GM19463 (cell line): Measurements from ENCODE around the gene POLR2B.
"Not testable (repeated sequence)": the region's sequence is repeated elsewhere in the genome, so short reads cannot be mapped to it uniquely, and the experiment has no call there.

Experiments used
- ATAC-seq: cut with Tn5 transposase; IDR thresholded peaks from one replicate; pipeline ENCODE4 v1.9.1; 2021; ENCODE audit warnings: mild to moderate bottlenecking, moderate library complexity; ENCODE audit not compliant: unreplicated experiment

POLR2B gene

GRCh38 chr4:56986192-56986591 lies 7.5 kb downstream of the POLR2B start:
- ATAC-seq: no peak

GRCh38 chr4:56986952-56987351 lies 8.3 kb downstream of the POLR2B start:
- ATAC-seq: no peak

GRCh38 chr4:56990109-56990905 lies 11.6 kb downstream of the POLR2B start:
- ATAC-seq: no peak

DNA sequence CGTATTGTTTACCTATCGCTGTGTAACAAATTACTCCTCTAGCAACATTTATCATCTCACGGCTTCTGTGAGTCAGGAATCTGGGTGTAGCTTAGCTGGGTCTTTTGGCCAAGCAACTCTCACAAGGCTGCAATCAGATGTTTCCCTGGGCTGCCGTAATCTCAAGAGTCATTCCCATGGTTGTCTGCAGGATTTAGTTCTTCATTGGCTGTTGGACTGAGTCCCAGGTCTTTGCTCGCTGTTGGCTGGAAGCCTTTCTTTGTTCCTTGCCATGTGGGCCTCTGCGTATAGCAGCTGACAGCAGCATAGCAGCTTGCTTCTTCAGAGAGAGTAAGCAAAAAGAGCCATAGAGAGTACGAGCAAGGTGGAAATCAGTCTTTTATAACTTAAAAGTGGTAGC lies 16.8 kb downstream of the POLR2B start:
- no peak for ATAC-seq

DNA sequence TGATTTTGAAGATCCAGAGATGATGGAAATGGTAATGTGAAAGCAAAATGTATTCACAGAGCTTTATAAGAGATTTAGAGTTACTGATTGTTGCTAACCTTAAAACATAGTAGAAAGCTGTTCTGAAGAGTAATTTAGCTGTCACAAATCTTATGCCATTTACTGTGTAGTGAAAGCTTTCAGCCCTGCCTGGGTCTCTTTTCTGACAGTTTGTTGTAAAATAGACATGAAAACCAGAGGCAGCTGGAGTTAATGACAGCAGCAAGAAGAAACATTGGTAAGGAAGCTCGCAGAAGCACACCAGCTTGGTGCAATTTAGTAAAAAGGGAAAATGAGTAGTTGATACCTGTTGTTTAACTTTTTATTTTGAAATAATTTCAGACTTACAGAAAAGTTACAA lies 21.1 kb downstream of the POLR2B start:
- no peak for ATAC-seq

GRCh38 chr4:57013543-57014120 lies 34.9 kb downstream of the POLR2B start:
- no peak for ATAC-seq

DNA sequence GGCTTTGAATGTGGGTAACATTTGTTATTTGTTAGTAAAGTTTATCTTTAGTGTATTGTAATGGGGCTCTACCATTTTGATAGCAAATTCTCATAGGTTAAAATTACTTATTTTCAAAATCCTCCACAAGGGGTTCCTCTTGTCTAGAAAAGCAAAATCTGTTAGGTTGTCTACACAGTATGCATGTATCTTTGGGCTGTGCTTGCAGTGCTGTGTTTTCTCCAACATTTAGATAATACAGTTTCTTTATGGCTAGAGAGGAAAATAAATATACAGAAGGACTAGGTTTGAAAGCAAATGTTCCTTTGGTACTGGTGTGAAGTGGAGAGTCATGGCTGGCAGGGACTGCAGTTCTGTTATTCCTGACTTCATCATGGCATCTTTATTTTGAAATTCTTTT lies 40.3 kb downstream of the POLR2B start:
- ATAC-seq: no peak

DNA sequence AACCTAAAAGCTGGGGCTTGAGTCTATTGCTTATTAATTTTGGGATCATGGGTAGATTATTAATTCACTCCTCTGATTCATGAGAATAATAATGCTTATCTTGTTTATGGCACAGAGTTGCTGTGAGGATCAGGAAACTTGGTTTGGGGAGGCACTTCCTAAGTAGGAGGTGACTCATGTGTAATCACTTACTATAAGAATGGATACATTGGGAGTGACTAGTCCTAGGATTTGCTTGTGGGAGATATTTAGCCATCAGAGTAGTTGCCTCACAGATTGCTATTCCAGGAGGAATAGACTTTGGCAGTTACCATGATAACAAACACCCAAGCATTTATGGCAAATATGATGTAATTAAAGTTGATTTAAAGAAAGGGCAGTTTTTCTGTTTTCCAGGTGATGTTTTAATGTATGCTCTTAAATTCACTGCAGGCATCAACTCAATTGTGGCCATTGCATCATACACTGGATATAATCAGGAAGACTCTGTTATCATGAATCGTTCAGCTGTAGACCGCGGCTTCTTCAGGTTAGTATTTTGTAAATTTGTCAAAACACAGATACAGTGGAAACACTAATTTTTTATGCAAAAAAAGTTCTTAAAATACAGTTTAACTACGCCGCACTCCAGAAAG lies 41.9 kb downstream of the POLR2B start:
- no peak for ATAC-seq

DNA sequence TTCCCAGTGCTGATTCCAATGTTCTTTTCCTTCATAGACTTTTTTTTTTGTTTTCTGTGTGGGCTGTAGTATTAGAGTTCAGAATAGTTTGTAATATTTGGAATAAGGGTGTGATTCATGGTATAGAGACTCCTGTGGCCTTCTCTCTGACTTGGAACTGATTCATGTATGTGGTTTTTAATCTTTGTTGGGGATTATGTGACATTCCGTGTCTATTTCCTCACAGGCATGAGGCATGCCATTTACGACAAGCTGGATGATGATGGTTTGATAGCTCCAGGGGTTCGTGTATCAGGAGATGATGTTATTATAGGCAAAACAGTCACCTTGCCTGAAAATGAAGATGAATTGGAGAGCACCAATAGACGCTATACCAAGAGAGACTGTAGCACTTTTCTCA lies 44.4 kb downstream of the POLR2B start:
- ATAC-seq: no peak

DNA sequence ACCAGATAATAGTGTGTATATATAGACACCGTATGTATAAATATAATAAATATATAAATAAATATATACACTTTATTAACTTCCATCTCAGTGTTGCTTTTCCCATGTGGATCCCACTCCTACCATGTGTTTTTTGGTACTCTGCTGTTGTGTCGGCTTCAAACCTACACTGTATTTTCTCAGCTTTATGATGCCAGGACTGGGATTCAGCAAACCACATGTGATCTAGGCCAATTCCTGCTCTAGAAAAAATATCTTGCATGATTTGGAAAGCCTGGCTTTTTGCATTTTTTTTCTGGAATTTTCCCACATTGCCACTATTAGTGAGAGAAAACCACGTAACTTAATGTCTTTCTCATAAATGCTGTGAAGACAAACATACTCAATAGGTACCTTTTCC lies 55.8 kb downstream of the POLR2B start:
- ATAC-seq: no peak

GRCh38 chr4:57037982-57038604 lies 59.4 kb downstream of the POLR2B start:
- ATAC-seq: peak; percentile 64

DNA sequence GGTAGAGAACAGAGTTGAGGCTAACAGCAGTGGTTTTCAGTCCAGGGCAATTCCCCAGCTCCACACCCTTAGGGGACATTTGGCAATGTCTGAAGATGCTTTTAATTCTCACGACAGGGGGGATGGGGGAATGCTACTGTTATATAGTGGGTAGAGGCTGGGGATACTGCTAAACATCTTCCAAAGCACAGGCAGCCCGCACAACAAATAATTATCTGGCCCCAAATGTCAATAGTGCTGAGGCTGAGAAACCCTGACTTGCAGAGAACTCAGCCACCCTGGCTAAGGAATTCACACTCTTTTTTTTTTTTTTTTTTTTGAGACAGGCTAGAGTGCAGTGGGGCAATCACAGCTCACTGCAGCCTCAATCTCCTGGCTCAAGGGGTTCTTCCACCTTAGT lies 60.6 kb downstream of the POLR2B start:
- ATAC-seq: no peak

GRCh38 chr4:57040510-57040909 lies 61.8 kb downstream of the POLR2B start:
- ATAC-seq: no peak

- ATAC-seq: no peak
Observed at GRCh38 chr4:57041020-57041419, 62.3 kb downstream of the POLR2B start.

- ATAC-seq: no peak
Observed at GRCh38 chr4:57042711-57043169, 64.0 kb downstream of the POLR2B start.

GRCh38 chr4:57043347-57044251 lies 64.9 kb downstream of the POLR2B start:
- no peak for ATAC-seq

DNA sequence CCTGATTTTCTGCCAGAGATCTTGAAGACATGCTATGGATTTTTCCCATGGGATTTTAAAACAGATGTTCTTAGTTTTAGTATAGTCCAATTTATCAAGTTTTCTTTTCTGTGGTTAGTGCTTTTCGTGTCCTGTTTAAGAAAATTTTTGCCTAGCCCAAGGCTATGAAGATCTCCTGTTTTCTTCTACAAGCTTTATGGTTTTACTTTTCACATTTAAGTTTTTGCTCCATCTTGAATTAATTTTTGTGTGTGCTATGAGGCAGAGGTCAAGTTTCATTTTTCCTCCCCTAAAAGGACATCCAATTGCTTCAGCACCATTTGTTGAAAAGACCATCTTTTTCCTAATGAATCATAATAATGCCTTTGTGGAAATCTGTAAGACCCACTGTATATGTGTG lies 65.6 kb downstream of the POLR2B start:
- no peak for ATAC-seq

DNA sequence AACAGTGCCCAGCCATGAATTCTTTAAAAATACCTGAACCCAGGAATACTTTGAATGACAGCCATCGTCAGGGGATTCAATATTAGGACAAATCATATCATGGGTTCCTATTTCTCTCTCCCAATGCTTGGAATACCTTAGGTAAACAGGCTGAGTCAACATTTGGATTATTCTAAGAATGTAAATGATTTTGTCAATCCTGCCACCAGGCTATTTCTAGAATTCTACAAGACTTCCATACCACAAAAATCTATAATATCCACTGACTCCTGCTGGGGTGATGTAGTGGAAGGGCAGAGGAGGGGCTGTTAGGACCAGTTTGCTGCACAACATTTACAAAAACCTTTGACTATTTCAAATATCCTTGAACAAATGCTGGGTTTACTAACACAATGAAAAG lies 66.3 kb downstream of the POLR2B start:
- no peak for ATAC-seq

GRCh38 chr4:57047046-57047445 lies 68.3 kb downstream of the POLR2B start:
- not testable (repeated sequence) for ATAC-seq

- ATAC-seq: no peak
Observed at GRCh38 chr4:57048590-57049304, 70.1 kb downstream of the POLR2B start.
